Right atrium auricular region (tissue), 2 donors: ENCODE measurements around the gene TM2D3. TPM values are rescaled to one million over a fixed set of nuclear protein-coding genes. Genes with fewer than 3 reads are reported as not detected.
A peak's percentile ranks its signal among the peaks of the same experiment; 100 is the strongest.

Experiments
- DNase-seq: peaks from one replicate; pipeline ENCODE4 v3.0.0-alpha.2; 2019; ENCODE audit warnings: low spot score
- H3K27ac ChIP-seq, 2 donors: fragments of 200-600 bp; sonication (generic); 1 replicate in 1 of 2; 2 replicates in 1 of 2; pipeline ENCODE4 v1.5.1; 2016 to 2019
- H3K27me3 ChIP-seq, 2 donors: fragments of 200-600 bp; sonication (generic); one replicate each; pipeline versions ENCODE4 v1.5.1 to v1.6.0; 2017 to 2019
- H3K36me3 ChIP-seq: fragments of 200-600 bp; sonication (generic); one replicate; pipeline ENCODE4 v1.5.1; 2016
- H3K4me1 ChIP-seq, 2 donors: fragments of 200-600 bp; sonication (generic); one replicate each; pipeline versions ENCODE4 v1.5.1 to v1.6.0; 2017 to 2019
- H3K4me3 ChIP-seq, 2 donors: fragments of 200-600 bp; sonication (generic); 1 replicate in 1 of 2; 2 replicates in 1 of 2; pipeline ENCODE4 v1.5.1; 2017 to 2019; ENCODE audit warnings: mild to moderate bottlenecking in 1 of 2, moderate library complexity in 1 of 2
- H3K9me3 ChIP-seq, 2 donors: fragments of 200-600 bp; sonication (generic); one replicate each; pipeline ENCODE4 v1.5.1; 2019
- CTCF ChIP-seq, 2 donors: fragments of 200-600 bp; sonication (generic); IDR thresholded peaks; one replicate each; pipeline ENCODE4 v1.5.1; 2019; ENCODE audit warnings: antibody characterized with exemption in 2 of 2
- total RNA-seq, 2 donors: library from RNA; depleted of rRNA; stranded (reverse); fragments of >200 nt; gene quantifications; one replicate each; pipeline ENCODE4 v1.1.0, GENCODE V29; 2016

TM2D3 gene
- total RNA-seq, 2 donors from 2014 or later = 36.0 to 53.4 TPM

- no peak overlapping the region for H3K27ac ChIP-seq
- no peaks in the 10 kb centered on the region for H3K9me3 ChIP-seq
- no peak for DNase-seq
- H3K36me3 ChIP-seq = peaks cover 5% of the 10 kb centered on the region
- no peaks in the 10 kb centered on the region for H3K27me3 ChIP-seq
- peaks cover 0 to 36% of the 10 kb centered on the region in 2 donors for H3K4me1 ChIP-seq
- TF ChIP-seq CTCF (IDR thresholded peaks at IDR 0.05) = no peak
- no peak overlapping the region for H3K4me3 ChIP-seq
Observed at GRCh38 chr15:101654171-101654570, 2.0 kb upstream of the TM2D3 start.

- Histone ChIP-seq H3K36me3 (peaks cover 17% of the 10 kb centered on the region), H3K27me3 (no peaks in the 10 kb centered on the region), H3K27ac (peak overlapping the region; percentile 97), H3K9me3 (no peaks in the 10 kb centered on the region), H3K4me3 (peak overlapping the region; percentile 71 to 90), H3K4me1 (peaks cover 0 to 32% of the 10 kb centered on the region in 2 donors)
- DNase-seq = no peak
- no peak for TF ChIP-seq CTCF (IDR thresholded peaks at IDR 0.05)
Observed at GRCh38 chr15:101652786-101653430, 727 bp upstream of the TM2D3 start.

- H3K4me3 ChIP-seq = peak overlapping the region; percentile 71 to 90
- no peaks in the 10 kb centered on the region for H3K27me3 ChIP-seq
- H3K36me3 ChIP-seq = peaks cover 21% of the 10 kb centered on the region
- H3K4me1 ChIP-seq = peaks cover 0 to 32% of the 10 kb centered on the region in 2 donors
- no peak for TF ChIP-seq CTCF (IDR thresholded peaks at IDR 0.05)
- peak overlapping the region; percentile 97 for H3K27ac ChIP-seq
- H3K9me3 ChIP-seq = no peaks in the 10 kb centered on the region
- DNase-seq = no peak
Observed at GRCh38 chr15:101651554-101652097, 555 bp downstream of the TM2D3 start.

- no peaks in the 10 kb centered on the region for H3K9me3 ChIP-seq
- no peak for DNase-seq
- H3K4me3 ChIP-seq = no peak overlapping the region
- peaks cover 0 to 32% of the 10 kb centered on the region in 2 donors for H3K4me1 ChIP-seq
- H3K27me3 ChIP-seq = no peaks in the 10 kb centered on the region
- peaks cover 36% of the 10 kb centered on the region for H3K36me3 ChIP-seq
- no peak for TF ChIP-seq CTCF (IDR thresholded peaks at IDR 0.05)
- H3K27ac ChIP-seq = peak overlapping the region in 1 of 2 donors; percentile 97
Observed at GRCh38 chr15:101650145-101650544, 2.0 kb downstream of the TM2D3 start.

GRCh38 chr15:101648356-101648755 is 3.8 kb downstream of the TM2D3 start:
- TF ChIP-seq CTCF (IDR thresholded peaks at IDR 0.05) = no peak
- peaks cover 54% of the 10 kb centered on the region for H3K36me3 ChIP-seq
- DNase-seq = no peak
- no peak overlapping the region for H3K4me3 ChIP-seq
- H3K4me1 ChIP-seq = peaks cover 0 to 31% of the 10 kb centered on the region in 2 donors
- no peak overlapping the region for H3K27ac ChIP-seq
- no peaks in the 10 kb centered on the region for H3K9me3 ChIP-seq
- no peaks in the 10 kb centered on the region for H3K27me3 ChIP-seq
